Measurements from ENCODE around the gene KDM4C.
"Not testable (repeated sequence)": the region's sequence is repeated elsewhere in the genome, so short reads cannot be mapped to it uniquely, and the experiment has no call there.

Gene KDM4C

GRCh38 chr9:6757456-6758247 lies at the start of gene KDM4C:
TSS of gene KDM4C (plus strand) at chr9:6757973. CDS start at chr9:6792989, 35,016 bp downstream.
- Histone ChIP-seq H3K27ac (peak within 1 kb of the TSS; percentile 96 to 99), H3K4me3 (peak within 1 kb of the TSS; percentile 98)
- TF ChIP-seq, protein P1, sequence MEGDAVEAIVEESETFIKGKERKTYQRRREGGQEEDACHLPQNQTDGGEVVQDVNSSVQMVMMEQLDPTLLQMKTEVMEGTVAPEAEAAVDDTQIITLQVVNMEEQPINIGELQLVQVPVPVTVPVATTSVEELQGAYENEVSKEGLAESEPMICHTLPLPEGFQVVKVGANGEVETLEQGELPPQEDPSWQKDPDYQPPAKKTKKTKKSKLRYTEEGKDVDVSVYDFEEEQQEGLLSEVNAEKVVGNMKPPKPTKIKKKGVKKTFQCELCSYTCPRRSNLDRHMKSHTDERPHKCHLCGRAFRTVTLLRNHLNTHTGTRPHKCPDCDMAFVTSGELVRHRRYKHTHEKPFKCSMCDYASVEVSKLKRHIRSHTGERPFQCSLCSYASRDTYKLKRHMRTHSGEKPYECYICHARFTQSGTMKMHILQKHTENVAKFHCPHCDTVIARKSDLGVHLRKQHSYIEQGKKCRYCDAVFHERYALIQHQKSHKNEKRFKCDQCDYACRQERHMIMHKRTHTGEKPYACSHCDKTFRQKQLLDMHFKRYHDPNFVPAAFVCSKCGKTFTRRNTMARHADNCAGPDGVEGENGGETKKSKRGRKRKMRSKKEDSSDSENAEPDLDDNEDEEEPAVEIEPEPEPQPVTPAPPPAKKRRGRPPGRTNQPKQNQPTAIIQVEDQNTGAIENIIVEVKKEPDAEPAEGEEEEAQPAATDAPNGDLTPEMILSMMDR (IDR thresholded peaks at IDR 0.05), result no peak
- peak; percentile 96 for DNase-seq (ENCODE audit: low spot score)

DNA sequence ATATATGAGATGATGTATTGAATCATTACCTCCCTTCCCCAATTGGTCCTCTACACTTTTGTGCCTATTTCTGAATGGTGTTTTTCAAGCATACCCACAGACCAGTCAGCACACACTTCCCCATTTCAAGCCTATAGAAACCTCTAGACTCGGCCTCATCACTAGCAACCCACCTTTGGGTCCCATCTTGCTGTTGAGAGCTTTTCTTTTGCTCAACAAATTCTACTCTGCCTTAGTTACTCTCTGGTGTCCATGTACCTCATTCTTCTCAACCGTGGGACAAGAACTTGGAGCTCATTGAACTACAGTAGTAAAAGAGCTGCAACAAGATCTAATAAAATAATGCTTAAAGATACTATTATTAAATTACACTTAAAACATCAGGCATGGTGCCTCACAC lies 49.0 kb upstream of the KDM4C start:
- no peak overlapping the region for H3K27ac ChIP-seq
- TF ChIP-seq, protein P1 (IDR thresholded peaks at IDR 0.05), result no peak
- DNase-seq (ENCODE audit: low spot score), result no peak

GRCh38 chr9:6711403-6711802 lies 46.4 kb upstream of the KDM4C start:
- no peak overlapping the region for H3K27ac ChIP-seq
- TF ChIP-seq, protein P1 (IDR thresholded peaks at IDR 0.05), result no peak
- DNase-seq (ENCODE audit: low spot score), result no peak
- H3K4me3 ChIP-seq, result no peak overlapping the region

More for the DNA sequence above, 49.0 kb upstream of the KDM4C start:
- no peak overlapping the region for H3K4me3 ChIP-seq

- TF ChIP-seq, protein P1 (IDR thresholded peaks at IDR 0.05), result no peak
- no peak overlapping the region for H3K4me3 ChIP-seq
- DNase-seq (ENCODE audit: low spot score), result no peak
- no peak overlapping the region for H3K27ac ChIP-seq
Measured at GRCh38 chr9:6712041-6712440, 45.7 kb upstream of the KDM4C start.

GRCh38 chr9:6714176-6714575 lies 43.6 kb upstream of the KDM4C start:
- TF ChIP-seq, protein P1 (IDR thresholded peaks at IDR 0.05), result no peak
- Histone ChIP-seq H3K27ac (no peak overlapping the region), H3K4me3 (no peak overlapping the region)
- no peak for DNase-seq (ENCODE audit: low spot score)

- H3K4me3 ChIP-seq, result peak overlapping the region; percentile 71
- H3K27ac ChIP-seq; DNase-seq (ENCODE audit: low spot score): not testable (repeated sequence)
Measured at GRCh38 chr9:6715153-6715754, 42.5 kb upstream of the KDM4C start.

GRCh38 chr9:6715755-6716643 lies 41.8 kb upstream of the KDM4C start:
- no peak overlapping the region for H3K27ac ChIP-seq
- TF ChIP-seq, protein P1 (IDR thresholded peaks at IDR 0.05), result no peak
- no peak for DNase-seq (ENCODE audit: low spot score)
- peak overlapping the region; percentile 71 for H3K4me3 ChIP-seq

Measured in coronary artery (tissue), 2 donors.